Globus pallidus (tissue), 1 donor: ENCODE measurements around the gene UGT1A5.

ENCODE experiments used
- DNase-seq: peaks from one replicate; pipeline ENCODE4 v3.0.0-alpha.2; 2015; ENCODE audit warnings: low spot score

Gene UGT1A5

DNA sequence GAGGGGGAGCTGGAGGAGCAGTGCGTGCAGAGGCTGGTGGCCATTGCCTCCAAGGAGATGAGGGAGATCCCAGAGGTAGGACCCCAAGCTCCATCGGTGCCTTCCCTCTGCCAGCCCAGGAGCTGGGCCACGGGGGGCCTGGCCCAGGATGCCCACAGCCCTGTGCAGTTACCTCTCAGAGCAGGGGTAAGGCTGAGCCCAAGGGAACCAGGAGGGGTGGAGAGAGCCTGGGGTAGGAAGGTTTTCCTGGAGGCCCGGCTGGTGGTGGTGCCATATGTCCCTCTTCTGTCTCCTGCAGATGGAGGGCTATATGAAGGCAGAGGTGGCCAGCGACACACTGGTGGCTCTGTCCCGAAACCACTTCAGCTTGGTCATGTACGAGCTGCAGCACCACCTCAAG is 76.8 kb downstream of the UGT1A5 start:
- DNase-seq: no peak

- DNase-seq: no peak
Observed at GRCh38 chr2:233791151-233791882, 78.6 kb downstream of the UGT1A5 start.

DNA sequence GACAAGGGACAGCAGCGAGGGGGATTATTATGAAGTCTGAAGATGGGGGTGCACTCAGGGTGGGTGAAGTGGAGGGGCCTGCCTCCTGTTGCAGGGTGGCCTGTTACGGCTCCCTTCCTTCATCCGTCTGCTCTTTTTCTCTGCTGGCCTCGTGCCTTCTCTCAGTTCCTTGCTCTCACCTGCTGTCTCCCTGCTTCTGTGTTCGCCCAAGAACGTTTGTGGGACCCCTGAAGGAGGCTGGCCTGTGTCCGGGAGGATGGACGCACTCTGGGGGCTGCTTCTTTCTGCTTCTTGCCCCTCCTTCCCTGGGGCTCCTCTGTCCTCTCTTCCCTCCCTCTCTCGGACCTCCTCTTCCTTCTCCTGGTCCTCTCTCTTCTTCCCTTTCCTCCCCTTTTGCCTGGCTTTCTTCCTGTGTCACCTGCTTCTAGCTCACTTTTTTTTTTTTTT is 79.2 kb downstream of the UGT1A5 start:
- no peak for DNase-seq

DNA sequence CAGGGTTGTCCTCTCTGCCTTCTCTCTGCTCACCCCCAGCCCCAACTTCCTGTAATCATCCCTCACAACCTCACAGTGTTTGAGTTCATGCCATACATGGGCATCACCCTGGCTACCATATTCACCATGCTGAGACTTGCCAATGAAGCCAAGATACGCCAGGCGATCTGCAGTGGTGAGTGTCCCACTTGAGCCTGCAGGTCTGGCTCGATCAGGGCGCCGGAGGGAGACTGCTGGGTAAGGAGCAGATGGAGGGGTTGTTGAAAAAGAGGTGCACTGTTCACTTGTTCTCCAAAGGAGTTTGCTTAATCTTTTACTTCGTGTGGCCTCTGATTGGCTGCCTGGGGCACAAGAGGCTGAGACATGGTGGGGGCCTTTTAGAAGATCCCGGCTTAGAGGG is 80.0 kb downstream of the UGT1A5 start:
- DNase-seq: no peak

DNA sequence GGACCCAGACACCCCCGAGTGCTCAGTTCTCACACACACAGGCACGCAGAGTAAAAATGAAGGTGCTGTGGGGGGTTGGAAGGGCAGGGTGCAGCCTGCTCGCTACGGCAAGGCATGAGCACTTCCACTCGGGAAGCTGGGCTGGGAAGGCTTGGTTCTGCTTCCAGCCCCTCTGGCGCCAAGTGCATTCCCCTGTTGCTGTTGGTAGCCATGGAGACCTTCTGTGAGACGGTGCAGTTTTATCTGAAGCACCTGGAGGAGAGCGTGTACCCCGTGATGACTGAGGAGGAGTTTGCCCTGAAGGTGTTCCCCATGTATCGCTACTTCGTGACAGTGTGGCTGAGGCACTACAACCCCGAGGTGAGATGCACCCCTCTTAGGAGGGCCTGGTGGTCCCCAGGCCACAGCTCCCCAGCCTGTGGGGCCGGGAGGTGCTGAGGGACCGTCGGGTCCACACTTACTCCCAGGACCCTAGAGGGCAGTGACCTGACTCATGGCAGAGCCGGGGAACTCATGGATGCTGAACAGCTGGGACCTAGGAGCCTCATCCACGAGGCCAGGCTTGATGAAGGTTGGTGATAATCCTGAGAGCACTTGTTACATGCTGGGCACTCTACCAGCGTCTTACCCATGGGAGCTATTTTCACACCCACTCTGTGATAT is 80.9 kb downstream of the UGT1A5 start:
- no peak for DNase-seq

DNA sequence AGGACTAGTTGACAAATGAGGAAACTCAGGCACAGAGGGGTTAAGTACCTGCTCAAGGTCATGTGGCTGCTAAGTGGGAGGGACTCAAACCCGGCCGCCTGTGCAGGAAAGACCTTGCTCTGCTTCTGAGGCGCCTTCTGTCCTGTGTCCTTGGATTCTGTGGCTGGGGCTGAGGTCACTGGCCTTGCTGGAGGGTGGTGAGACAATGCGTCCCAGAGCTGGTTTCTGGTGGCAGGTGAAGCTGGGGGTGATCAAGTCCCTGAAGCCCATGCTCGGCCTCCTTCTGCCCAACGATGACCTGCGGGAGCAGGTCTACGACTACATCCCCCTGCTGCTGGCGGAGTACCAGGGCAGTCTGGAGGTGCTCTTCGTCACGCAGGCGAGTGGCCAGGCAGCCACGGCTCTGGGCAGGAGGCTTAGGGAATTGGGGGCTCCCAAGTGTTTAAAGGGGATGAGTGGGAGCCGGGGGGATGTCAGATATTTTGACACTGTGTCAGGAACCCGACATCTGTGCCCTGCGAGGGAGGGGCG is 81.5 kb downstream of the UGT1A5 start:
- DNase-seq: no peak

- DNase-seq: no peak
Observed at GRCh38 chr2:233795735-233796171, 83.0 kb downstream of the UGT1A5 start.

GRCh38 chr2:233796254-233796653 is 83.5 kb downstream of the UGT1A5 start:
- no peak for DNase-seq

DNA sequence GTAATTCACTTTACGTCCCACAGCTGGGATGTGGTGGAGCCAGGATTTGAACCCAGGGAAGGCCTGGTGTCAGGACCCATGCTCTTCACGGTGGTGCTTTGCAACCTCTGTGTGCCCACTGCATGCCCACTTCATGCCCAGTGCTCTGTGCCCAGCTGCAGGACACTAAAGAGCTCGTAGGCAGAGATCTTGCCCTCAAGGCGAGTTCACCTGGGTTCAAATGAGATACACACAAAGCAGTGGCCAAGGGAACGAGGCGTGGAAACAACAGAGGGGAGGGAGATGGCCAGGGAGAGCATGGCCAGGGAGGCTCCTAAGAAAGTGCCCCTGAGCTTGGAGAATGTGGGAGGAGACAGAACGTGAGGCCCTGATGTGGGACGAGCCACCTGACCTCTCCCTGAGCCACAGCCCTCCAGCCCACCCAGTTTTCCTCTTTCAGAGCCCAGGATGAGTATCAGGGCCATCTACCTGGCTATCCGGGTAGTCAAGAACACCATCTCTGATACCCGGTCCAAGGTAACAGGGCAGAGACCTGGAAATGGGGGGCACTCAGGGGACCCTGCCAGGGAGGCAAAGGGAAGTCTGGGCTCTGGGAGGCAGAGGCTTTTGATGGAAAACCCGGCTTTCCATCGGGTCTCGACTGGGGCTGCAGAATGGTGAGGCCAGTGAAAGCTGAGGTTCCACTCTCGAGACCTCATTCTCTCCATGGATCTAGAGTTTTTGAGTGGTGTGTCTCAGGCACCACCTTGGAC is 85.8 kb downstream of the UGT1A5 start:
- no peak for DNase-seq

- no peak for DNase-seq
Observed at GRCh38 chr2:233799087-233799665, 86.5 kb downstream of the UGT1A5 start.

DNA sequence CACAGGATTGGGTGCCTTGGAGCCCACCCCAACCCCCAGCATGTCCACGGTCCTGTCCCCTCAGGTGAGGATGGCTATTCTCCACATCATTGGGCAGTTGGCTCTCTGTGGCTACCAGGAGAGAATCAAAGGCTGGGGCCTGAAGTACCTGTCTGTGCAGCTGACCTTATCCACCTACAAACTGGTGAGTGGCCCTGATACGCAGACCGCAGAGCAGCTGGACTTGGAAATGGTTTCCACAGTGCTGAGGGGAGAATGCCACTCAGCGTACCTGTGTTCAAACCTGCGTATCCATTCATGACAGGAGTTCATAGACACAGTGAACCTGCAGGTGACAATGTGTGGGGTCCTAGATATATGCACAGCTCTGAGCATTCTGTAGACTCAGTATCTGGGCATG is 87.0 kb downstream of the UGT1A5 start:
- DNase-seq: no peak

DNA sequence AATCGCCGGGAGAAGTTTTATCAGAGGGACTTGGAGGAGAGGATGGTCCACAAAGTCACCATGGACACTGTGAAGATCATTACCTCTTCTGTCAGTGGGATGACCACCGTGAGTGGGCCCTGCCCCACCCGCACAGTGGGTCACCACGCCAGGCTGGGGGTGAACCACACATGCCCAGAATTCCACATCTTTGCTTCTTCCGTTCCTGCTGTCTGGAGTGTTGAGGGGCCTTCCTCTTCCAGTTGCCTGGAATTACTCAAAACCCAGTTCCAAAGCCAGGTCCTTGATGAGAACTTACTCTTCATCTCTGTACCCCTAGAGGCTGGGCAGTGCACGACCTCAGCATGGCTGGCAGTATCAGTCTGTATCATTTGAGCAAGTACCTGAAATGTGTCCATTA is 87.5 kb downstream of the UGT1A5 start:
- DNase-seq: no peak

- no peak for DNase-seq
Observed at GRCh38 chr2:233801357-233802131, 88.8 kb downstream of the UGT1A5 start.

DNA sequence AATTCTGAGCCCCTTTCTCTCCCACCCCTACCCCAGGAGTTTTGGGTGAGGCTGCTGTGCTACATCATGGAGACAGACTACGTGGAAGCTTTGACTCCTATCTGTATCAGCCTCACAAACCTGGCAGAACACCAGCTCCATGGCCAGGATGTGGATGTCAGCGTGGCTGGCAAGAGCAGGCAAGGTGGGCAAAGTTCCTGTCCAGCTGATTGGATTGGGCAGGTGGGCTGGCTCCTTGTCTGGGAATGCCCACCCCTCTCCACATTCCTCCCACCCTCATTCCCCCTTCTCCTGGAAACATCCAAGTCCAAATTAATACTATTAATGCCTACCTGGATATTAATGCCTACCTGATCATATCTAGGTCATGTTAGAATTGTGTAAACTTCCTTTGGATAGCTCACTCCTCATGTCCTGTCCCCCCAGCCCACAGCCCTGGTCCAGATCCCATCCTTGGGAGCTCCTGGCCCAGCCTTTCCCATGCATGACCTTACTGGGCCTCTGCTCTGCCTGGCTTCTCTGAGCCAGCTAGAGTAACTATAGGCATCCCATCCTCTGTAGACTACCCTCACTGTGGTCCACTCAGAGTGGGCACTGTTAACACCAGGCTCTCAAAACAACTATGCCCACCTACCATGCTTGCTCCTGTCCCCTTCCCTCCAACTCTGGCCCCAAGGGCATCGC is 89.6 kb downstream of the UGT1A5 start:
- DNase-seq: no peak

DNA sequence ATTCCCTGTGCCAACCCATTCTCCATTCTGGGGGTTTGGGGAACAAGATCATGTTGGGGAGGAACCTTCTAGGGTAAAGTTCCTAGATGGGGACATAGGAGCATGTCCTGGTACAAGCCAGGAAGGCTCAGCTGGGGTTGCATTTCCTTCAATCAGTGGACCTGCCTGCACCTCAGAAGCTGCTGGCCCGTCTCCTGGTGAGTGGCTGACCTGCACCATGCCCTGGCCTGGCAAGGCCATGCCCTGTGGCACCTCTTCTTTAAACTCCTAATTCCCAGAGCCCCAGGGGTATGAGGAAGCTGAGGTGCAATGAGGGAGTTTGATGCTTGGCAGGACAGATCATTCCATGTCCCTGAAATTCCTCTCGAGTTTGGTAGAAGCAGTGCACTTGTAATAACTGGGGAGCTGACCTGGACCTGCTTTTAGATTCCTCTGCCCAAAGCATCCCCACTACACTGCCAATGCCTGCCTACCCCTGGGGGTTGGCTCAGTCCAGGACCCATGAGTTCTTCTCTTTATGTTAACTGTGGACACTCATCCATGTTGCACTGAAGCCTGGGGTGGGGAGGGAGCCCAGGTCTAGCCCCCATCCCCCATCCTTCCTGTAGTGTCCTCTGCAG is 90.7 kb downstream of the UGT1A5 start:
- no peak for DNase-seq

DNA sequence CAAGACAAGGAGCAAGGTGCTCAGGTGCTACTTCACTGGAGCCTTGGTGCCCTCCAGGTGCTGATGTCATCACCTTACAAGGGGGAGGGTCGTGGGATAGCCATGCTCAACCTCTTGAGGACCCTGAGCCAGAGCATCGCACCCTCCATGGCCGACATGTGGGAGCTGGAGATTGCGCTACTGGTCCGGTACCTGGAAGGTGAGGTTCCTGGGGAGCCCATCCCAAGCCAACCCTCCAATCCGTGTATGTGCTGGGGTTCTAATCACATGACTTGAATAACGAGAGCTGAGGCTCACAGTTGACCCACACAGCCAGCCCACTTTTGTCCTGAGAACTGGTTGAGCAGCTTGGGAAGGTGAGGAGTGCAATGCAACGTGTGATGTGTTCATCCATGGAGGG is 91.3 kb downstream of the UGT1A5 start:
- no peak for DNase-seq

- DNase-seq: no peak
Observed at GRCh38 chr2:233807215-233807865, 94.6 kb downstream of the UGT1A5 start.

- DNase-seq: no peak
Observed at GRCh38 chr2:233807966-233808935, 95.5 kb downstream of the UGT1A5 start.

DNA sequence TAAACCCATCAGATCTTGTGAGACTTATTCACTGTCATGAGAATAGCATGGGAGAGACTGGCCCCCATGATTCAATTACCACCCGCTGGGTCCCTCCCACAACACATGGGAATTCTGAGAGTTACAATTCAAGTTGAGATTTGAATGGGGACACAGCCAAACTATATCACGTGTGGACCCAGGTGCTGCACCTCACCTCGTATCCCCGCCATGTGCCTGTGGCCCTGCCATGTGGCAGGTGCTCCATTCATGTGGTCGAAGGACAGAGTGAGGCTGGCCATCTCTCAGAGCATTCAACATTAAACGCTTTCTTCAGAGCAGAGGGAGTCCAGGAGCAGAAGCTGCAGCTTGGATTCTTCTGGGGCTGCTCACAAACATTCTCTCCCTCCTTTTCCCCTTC is 97.7 kb downstream of the UGT1A5 start:
- DNase-seq: no peak
